ENCODE results near the gene NOM1. TPM values are rescaled to one million over a fixed set of nuclear protein-coding genes. Genes with fewer than 3 reads are reported as not detected.

The NOM1 gene
- total RNA-seq, 1 experiment from 2014 or later, result 35.4 TPM

- H3K27me3 ChIP-seq (ENCODE audit: insufficient read depth, low read length), result no peaks in the 10 kb centered on the region
- RAD21 ChIA-PET (ENCODE audit: low non-redundant PET in 1 of 2, low total read pairs in 2 of 2, uncharacterized antibody in 2 of 2, unreplicated experiment in 2 of 2), result no interaction called here
- intact Hi-C loops (cut with micrococcal nuclease), result no loop called here
Observed at GRCh38 chr7:157006205-157006747, 56.8 kb downstream of the NOM1 start.

More at GRCh38 chr7:157006205-157006747, 56.8 kb downstream of the NOM1 start:
- no peaks in the 10 kb centered on the region for H3K9me2 ChIP-seq (ENCODE audit: insufficient read depth)
- ATAC-seq, result no peak
- ChIA-PET CTCF (no interaction called here), POLR2A (no interaction called here)
- no peak overlapping the region for H3K4me3 ChIP-seq (replicated peaks in 1 of 2; ENCODE audit: low read depth in 1 of 2, low read length in 2 of 2)
- peaks cover 4% of the 10 kb centered on the region; the same call in 1 of the 2 replicates for H3K79me2 ChIP-seq (ENCODE audit: insufficient read depth, low read length)
- H3K9ac ChIP-seq (ENCODE audit: low read length), result no peak overlapping the region
- H3K36me3 ChIP-seq (ENCODE audit: control insufficient read depth in 1 of 2, insufficient read depth in 2 of 2, low read length in 2 of 2), result no peaks in the 10 kb centered on the region; a peak in 1 of 4 replicates
- H4K20me1 ChIP-seq (ENCODE audit: insufficient read depth), result no peaks in the 10 kb centered on the region
- no peak for DNase-seq (ENCODE audit: low read depth, low spot score)
- no peak overlapping the region for H3K27ac ChIP-seq (ENCODE audit: low read depth, low read length)
- no peak overlapping the region for H3K4me2 ChIP-seq (ENCODE audit: low read length)
- no peak overlapping the region for H2AFZ ChIP-seq (ENCODE audit: low read depth, low read length, poor library complexity, severe bottlenecking)
- H3K9me3 ChIP-seq (ENCODE audit: control insufficient read depth in 1 of 2, insufficient read depth in 1 of 2, low read depth in 1 of 2, low read length in 2 of 2), result no peaks in the 10 kb centered on the region
- TF ChIP-seq CTCF (IDR thresholded peaks at IDR 0.05 in 2 of 3, conservative IDR thresholded peaks at IDR 0.05 in 1 of 3; ENCODE audit: borderline replicate concordance in 1 of 3, insufficient read depth in 1 of 3, low read depth in 2 of 3, low read length in 2 of 3) (no peak), EGR1 (IDR thresholded peaks at IDR 0.05; ENCODE audit: low read depth) (no peak), ATF3 (IDR thresholded peaks at IDR 0.05) (no peak), FOSL1 (IDR thresholded peaks at IDR 0.05; ENCODE audit: low read depth) (no peak), POLR2AphosphoS5 (IDR thresholded peaks at IDR 0.05; ENCODE audit: low read depth, low read length) (no peak), SP1 (IDR thresholded peaks at IDR 0.05; ENCODE audit: low read depth) (no peak), SRF (IDR thresholded peaks at IDR 0.05; ENCODE audit: low read depth) (no peak), ZBTB33 (IDR thresholded peaks at IDR 0.05; ENCODE audit: extremely low read depth, insufficient replicate concordance, low read length) (no peak)
- H3K4me1 ChIP-seq (ENCODE audit: control insufficient read depth in 1 of 2, insufficient read depth in 2 of 2, low read length in 2 of 2), result peaks cover 8 to 18% of the 10 kb centered on the region in 2 experiments
- no TSS peak for BruUV-seq (replicated peaks)

All from HCT116 (cell line).